ENCODE measurements around the gene SHOC1.
A peak's percentile ranks its signal among the peaks of the same experiment; 100 is the strongest.
"Not testable (repeated sequence)": the region's sequence is repeated elsewhere in the genome, so short reads cannot be mapped to it uniquely, and the experiment has no call there.

SHOC1 gene

GRCh38 chr9:111805830-111806241, 11.1 kb upstream of the SHOC1 start:
- DNase-seq (ENCODE audit: extremely low read depth in 1 of 2, low read depth in 1 of 2) = no peak

DNA sequence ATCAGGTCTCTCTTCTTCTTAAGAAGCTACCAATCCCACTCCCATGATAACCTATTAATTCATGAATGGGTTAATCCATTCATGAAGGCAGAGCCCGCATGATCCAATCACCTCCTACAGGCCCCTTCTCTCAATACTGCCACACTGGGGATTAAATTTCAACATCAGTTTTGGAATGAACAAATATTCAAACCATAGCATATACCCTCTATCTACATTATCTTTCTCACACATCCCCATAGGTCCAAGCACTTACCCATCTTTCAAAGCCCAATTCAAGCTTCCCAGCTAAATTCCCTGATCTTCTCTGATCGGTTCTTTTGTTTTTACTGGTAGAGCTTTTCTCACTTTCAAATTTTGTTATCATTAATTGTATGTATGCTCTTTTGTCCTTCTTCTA, 10.5 kb upstream of the SHOC1 start:
- DNase-seq (ENCODE audit: extremely low read depth in 1 of 2, low read depth in 1 of 2) = no peak

- no peak for DNase-seq (ENCODE audit: extremely low read depth in 1 of 2, low read depth in 1 of 2)
Observed at GRCh38 chr9:111804636-111805035, 9.9 kb upstream of the SHOC1 start.

DNA sequence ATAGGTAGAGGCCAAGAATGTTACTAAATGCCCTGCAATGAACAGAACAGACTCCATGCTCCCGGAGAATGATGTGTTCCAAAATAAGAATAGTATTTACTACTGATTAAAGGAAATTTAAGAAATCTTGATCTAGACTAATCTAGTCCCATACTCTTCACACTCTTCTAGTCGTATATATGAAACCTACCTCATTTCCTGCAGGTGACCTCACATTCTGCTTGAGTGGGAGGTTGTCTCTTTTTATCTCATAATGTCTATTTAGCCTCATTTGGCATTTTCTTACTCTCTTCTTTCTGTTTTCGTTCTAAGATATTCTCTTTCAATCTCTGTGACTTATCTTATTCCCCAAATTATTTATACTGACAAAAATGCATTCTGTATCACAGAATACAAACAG, 9.2 kb upstream of the SHOC1 start:
- DNase-seq (ENCODE audit: extremely low read depth in 1 of 2, low read depth in 1 of 2) = peak in 1 of 2 donors; percentile 5

GRCh38 chr9:111799915-111800526, 5.3 kb upstream of the SHOC1 start:
- DNase-seq (ENCODE audit: extremely low read depth in 1 of 2, low read depth in 1 of 2) = no peak

GRCh38 chr9:111799506-111799905, 4.8 kb upstream of the SHOC1 start:
- DNase-seq (ENCODE audit: extremely low read depth in 1 of 2, low read depth in 1 of 2) = no peak

DNA sequence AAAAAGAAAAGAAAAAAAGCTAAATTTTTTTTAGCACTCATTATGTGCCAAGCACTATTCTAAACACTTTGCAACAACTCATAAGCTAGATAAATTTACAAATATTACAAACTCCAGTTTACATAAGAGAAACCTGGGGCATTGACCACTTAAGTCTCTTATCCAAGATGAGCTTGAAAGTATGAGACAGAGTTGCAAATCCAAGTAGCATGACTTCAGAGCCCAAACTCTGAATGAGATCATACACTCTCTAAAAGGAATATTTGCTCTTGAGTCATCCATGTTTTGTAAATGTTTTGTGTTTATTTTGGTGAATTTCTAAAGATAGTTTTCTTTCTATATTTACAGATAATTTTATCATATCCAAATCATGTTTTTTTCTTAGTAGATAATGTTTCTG, 4.0 kb upstream of the SHOC1 start:
- no peak for DNase-seq (ENCODE audit: extremely low read depth in 1 of 2, low read depth in 1 of 2)

GRCh38 chr9:111795557-111795839, 761 bp upstream of the SHOC1 start:
- no peak for DNase-seq (ENCODE audit: extremely low read depth in 1 of 2, low read depth in 1 of 2)

DNA sequence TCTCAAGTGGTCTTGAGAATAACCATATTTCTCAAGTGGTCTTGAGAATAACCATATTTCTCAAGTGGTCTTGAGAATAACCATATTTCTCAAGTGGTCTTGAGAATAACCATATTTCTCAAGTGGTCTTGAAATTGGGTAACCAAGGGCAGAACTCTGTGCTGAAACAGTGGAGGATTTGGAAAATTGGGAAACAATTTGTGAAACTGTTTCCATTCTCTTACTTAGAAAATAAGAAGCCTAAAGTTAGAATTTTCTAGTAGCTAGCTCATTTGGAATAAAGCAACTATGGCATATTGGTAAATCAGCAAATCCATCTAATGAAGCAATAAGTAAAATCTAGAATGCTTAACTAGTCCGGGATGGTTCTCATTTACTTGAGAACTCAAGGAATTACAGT, 2.9 kb downstream of the SHOC1 start:
- not testable (repeated sequence) for DNase-seq (ENCODE audit: extremely low read depth in 1 of 2, low read depth in 1 of 2)

- no peak for DNase-seq (ENCODE audit: extremely low read depth in 1 of 2, low read depth in 1 of 2)
Observed at GRCh38 chr9:111789881-111790280, 4.9 kb downstream of the SHOC1 start.

- no peak for DNase-seq (ENCODE audit: extremely low read depth in 1 of 2, low read depth in 1 of 2)
Observed at GRCh38 chr9:111783857-111784256, 10.9 kb downstream of the SHOC1 start.

GRCh38 chr9:111783424-111783823, 11.3 kb downstream of the SHOC1 start:
- DNase-seq (ENCODE audit: extremely low read depth in 1 of 2, low read depth in 1 of 2) = no peak

- no peak for DNase-seq (ENCODE audit: extremely low read depth in 1 of 2, low read depth in 1 of 2)
Observed at GRCh38 chr9:111766066-111766465, 28.7 kb downstream of the SHOC1 start.

DNA sequence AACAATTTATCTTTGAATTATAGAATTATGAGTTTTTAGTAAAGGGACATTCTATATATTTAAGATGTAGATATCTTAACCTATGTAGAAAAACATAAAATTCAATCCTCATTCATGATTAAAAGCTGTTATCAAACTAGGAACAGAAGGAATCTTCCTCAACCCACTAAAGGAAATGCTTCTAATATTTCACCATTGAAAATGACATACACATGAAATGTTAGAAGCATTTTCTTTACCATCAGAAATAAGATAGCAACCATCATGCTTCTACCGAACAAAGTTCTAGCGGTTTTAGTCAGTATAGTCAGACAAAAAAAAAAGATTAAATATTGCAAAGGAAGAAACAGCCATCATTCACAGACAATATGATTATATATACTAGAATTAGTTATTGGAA, 32.2 kb downstream of the SHOC1 start:
- DNase-seq (ENCODE audit: extremely low read depth in 1 of 2, low read depth in 1 of 2) = no peak

DNA sequence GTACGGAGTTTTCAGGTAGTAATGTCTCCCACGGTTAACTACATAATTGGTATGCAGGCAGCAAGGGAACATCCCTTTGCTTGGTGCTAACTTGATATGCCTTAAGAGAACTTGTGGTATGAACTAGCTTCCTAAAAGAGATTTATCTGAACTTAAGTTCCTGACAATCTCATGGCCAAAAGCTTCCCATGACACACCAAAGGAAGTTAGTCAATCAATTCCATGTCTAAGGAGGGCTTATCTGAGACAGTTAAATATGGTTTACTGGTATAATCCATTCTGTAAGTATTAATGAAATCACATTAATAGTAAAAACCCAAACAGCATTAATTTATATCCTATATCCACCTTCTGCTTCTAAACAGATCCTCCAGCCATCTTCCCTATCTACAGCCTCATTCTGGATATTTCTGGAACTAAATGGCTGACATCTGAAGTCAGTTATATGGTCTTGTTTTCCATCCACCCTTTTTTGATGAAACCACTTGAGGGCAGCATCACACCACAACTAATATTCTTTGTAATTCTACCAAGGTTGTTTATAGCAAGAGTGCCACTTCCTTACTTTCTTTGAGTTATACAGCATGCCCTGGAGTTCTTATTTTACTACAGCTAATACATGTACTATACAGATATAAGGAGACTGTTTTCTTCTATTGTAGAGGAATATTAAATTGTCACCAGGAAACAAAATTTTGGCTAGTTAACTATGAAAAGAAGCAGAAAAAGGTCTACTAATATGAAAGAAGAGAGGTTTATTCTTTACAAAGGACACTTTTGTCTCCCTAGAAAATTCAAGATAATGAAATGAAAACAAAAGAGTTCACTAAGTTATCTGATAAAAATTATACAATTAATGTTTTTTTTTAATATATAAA, 34.7 kb downstream of the SHOC1 start:
- DNase-seq (ENCODE audit: extremely low read depth in 1 of 2, low read depth in 1 of 2) = no peak

DNA sequence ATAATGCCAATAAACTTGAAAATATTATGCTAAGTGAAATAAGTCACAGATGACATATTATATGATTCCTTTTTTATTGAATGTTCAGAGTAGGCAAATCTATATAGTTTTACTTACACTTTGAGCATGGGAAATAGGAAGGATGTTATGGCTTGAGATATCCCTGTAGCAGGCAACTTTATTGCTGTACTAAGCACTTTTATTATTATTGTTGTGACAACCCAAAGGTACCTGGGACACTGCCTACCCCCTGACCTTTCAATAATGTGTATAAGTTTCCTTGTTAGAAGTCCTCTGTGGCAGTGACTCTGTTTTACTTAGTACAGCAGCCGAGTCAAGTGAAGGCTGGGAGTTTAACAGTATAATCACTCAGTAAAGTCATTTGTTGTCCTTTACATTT, 39.9 kb downstream of the SHOC1 start:
- DNase-seq (ENCODE audit: extremely low read depth in 1 of 2, low read depth in 1 of 2) = no peak

- no peak for DNase-seq (ENCODE audit: extremely low read depth in 1 of 2, low read depth in 1 of 2)
Observed at GRCh38 chr9:111752455-111752854, 42.3 kb downstream of the SHOC1 start.
